HG02588 (cell line): ENCODE data around the gene CDK6.

Experiments
- ATAC-seq: cut with Tn5 transposase; IDR thresholded peaks from one replicate; pipeline ENCODE4 v1.9.1; 2021; ENCODE audit warnings: mild to moderate bottlenecking, moderate library complexity; ENCODE audit not compliant: unreplicated experiment

The CDK6 gene

GRCh38 chr7:92794831-92795230 is 41.5 kb downstream of the CDK6 start:
- ATAC-seq = no peak

DNA sequence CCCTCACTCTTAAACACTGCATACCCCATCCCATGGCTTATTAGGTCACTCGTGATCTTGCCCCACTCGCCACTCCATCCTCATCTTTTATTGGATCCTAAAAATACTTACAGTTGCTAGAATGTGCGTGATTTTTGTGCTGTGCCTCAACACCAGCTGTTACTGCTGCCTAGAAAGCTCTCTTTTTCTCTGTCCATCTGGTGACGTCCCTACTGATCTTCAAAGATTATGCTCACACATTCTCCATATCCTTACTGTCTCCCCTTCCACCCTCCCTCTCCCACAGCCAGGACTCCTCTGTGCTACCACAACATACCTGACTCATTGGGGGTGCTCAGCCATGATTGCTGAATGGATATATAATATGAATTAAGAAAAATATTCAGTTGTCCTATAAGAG is 42.0 kb downstream of the CDK6 start:
- no peak for ATAC-seq

GRCh38 chr7:92793656-92794205 is 42.6 kb downstream of the CDK6 start:
- ATAC-seq = no peak

DNA sequence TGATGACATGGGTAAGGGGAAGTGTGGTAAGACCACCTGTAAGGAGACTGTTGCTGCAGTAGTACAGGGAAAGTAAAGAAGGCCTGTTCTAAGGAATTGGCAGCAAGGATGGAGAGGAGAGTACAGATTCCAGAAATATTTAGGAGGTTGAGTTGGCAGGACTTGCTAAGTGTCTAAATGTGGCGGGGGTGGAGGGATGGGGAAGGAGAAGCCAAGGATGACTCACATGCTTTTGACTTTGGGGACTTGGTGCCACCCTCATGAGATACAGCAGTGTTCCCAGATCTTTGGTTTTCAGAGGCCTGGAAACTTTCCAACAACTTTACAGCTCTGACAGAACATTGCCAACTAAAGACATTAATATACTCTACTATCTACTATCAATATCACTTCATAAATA is 45.4 kb downstream of the CDK6 start:
- no peak for ATAC-seq

GRCh38 chr7:92788559-92789183 is 47.7 kb downstream of the CDK6 start:
- ATAC-seq = no peak

- no peak for ATAC-seq
Observed at GRCh38 chr7:92785923-92786322, 50.5 kb downstream of the CDK6 start.

DNA sequence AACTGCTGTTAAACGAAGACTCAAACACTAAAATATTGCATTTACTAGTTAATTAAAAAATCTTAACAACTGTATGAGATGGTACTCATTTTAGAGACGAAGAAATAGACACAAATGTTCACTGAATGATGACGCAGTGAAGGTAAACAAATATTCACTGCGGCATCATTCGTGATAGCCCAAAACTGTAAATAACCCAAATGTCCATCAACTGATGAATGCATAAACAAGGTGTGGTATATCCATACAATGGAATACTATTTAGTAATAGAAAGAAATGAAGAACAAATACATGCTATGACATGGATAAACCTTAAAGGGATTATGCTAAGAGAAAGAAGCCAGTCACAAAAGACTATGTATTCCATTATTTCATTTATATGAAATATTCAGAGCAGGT is 51.4 kb downstream of the CDK6 start:
- ATAC-seq = no peak

DNA sequence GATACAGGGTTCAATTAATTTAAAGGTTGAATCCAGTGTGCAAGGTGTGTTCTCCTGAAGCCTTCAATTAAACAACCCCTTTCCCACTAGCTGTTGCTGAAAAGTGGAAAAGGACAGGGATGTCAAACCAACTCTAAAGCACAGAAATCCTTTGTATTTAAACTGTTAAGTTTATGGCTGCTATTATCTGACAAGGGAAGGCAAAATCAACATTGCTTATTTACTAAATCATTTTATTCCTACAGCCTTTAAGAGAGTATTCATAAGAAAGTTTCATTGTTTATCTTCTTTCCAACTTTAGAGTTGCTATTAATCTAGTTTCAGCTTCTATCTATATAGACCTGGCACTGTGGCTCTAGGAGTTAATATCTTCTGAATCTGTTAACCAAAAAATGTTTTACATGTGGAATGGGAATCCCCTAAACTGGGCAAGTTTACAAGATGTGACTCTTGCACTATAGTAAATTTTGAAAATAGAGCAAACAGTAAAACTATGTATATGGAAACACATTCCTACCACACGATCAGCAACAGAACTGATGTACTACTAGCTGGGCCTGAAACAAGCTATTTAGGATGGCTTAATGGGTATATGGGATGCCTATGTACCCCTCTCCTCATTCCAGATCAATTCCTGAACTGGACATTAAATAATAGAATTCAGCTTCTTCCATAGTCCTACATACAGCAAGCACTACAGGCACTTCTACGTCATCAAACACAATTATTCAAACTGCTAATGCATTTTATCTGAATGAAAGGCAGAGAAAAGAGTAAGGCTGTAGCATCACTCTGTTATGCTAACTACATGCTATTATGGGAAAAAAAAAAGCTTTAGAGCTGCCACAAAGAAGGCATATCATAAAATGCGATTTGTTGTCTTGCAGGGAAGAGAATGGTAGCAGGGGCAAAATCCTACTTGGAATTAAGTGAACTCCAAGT is 52.8 kb downstream of the CDK6 start:
- peak; percentile 37 for ATAC-seq

- no peak for ATAC-seq
Observed at GRCh38 chr7:92782855-92783254, 53.5 kb downstream of the CDK6 start.

DNA sequence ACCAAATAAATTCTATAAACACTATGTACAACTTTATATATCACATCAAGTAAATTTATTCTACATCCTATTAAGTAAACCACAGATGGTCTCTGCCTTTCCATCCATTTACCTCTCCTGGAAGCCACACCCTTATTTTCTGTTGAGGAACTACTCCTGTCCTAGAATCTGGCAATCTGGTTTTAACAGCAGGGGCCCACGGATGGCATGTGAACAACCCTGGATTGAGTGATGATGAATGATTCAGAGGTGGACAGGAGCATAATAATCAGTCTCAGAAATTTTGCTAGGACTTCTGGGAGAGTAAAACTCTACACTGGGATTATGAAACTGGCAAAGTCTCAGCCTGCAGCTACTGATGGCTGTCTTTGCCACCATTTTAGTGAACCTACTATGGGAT is 54.1 kb downstream of the CDK6 start:
- no peak for ATAC-seq

- no peak for ATAC-seq
Observed at GRCh38 chr7:92781117-92781720, 55.2 kb downstream of the CDK6 start.

DNA sequence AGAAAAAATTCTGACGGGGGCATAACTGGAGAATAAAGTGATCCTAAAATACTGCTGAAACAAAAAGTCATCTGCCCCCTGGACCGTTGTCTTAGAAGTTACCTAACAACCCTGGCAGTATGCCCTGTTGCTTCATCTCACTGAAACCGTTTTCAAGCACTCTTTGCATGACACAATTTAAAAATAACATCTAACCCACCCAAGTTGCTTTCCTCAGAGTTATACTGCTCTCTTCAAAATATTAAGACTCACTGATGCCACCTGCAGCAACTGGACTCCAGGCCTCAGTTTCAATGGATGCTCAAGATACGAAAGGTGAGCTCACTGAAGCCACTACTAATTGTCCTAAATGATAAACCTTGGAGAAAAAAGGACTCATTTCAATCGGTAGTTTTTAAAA is 57.4 kb downstream of the CDK6 start:
- peak; percentile 70 for ATAC-seq

DNA sequence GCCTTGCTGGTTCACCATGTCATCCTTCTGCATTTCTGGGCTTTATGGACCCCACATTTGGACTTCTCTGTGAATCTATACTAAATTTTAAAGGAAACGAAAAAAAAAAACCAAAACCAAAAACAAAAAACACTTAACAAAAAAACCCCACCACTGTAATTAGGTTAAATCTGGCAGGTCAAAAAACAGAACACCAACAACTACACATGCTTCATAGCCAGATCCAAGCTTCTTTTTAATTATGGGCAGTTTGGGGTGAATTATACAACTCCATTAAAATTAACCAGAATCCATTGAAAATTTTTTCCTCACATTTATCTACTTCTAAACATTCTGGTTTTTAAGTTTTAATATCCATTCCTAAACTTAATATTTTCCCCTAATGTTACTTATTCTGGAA is 58.4 kb downstream of the CDK6 start:
- no peak for ATAC-seq

GRCh38 chr7:92773808-92774207 is 62.6 kb downstream of the CDK6 start:
- ATAC-seq = no peak

GRCh38 chr7:92769844-92770243 is 66.5 kb downstream of the CDK6 start:
- no peak for ATAC-seq

- no peak for ATAC-seq
Observed at GRCh38 chr7:92769394-92769699, 67.0 kb downstream of the CDK6 start.

DNA sequence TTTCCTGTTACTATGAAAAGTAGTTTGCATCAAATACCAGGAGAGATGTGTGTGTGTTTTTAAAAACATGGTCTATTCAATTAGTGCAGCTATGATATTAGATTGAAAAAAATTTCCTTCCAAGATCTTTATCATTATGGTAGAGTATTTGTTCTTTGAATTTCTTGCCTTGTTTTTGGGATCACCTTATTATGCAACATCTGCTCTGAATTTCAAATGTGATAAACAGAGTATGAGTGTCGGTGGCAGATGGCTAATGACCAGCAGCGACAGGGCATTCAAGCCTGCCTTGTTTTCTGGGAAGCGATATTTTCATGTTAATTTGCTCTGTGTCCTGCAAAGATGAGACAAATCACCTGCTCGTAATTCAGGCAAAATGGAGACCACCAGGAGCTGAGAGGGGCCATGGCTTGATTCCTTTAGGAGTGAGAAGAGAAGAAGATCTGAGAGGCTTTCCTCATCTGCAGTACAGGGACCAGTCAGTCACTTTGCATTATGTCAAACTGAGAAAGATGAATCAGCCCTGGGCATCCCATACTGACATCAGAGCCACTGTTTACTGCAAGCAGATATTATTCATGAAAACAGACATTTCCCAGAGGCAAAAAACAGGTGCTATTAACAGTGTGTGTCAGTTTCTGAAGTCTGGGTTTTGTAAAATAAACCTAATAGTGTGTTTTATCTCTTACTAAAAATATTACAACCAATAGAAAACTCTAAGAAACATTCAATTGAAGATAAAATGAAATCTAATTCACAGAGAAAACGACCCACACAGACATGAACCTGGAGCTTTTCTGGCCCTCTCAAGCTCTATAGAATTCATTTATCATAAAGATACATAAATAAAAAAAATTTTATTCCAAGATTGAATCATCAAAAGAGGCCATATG is 67.6 kb downstream of the CDK6 start:
- ATAC-seq = peak; percentile 92

- no peak for ATAC-seq
Observed at GRCh38 chr7:92767437-92767836, 68.9 kb downstream of the CDK6 start.

DNA sequence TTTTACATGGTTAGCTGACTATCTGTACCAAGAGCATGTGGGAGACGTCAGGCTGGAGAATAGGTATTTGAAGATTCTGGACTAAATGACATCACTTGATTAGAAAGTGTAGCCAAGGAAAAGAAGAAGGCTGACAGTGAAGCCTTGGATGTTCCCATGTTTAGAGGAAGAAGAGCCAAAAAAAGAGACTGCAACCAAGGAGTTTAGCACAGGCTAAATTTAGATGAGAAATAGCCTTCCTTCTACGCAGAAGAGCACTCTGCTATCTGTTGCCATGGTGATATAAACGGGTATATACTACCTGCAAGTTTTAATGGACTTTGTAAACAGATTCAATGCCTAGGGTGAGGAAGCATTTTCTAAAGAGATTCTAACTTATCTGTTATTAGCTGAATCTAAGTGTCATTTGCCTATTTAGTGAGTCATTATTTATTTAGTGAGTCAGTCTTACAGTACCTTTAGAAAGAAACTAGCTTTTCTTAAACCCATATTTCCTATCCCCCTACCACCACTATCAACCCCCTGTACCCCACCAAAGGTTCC is 69.8 kb downstream of the CDK6 start:
- ATAC-seq = no peak

GRCh38 chr7:92765725-92766124 is 70.6 kb downstream of the CDK6 start:
- ATAC-seq = no peak
